Measurements from ENCODE around the gene RAB11FIP3. TPM values are rescaled to one million over a fixed set of nuclear protein-coding genes. Genes with fewer than 3 reads are reported as not detected.

Gene RAB11FIP3
- total and polyA plus RNA-seq, 2 of the 13 experiments (the other 11 are each of a cell fraction or from before 2014, with no cell fraction given): 34.3 to 57.6 TPM

DNA sequence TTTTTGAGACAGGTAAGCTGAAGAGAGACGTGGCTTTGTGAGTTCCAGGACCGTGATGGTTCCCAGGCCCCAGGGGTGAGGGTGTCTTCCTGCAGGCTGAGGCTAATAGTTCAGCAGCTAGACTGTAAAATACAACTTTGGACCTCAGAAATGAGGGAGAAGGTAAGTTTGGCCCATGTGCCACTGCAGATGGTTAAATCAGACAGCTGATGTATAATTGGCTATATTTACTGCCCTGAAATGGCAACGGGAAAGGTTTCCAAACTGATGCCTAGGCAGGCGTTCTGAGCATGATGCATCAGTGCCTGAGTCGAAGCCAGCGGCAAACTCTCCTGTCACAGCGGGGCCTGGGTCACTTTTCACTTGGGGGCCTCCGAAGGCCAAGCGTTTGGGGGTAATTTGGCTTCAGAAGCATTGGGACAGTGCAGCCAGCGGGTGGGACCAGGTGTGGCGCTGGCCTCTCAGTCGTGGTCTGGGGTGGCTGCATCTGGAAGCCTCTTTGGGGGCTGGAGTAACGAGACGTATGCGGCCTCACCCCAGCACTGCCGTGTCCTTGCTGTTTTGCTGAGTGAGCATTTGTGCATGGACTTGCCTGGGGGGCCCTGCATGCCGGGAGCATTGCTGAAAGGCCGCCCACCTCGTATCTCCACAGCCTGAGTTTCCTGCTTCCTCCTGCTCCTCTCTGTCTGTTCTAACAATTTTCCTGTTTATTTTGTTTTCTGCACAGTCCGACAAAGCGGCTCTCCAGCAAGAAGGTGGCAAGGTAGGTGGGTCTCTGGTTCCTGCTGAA is 70.8 kb downstream of the RAB11FIP3 start:
- BruUV-seq (replicated peaks): no TSS peak
- ATAC-seq: no peak
- in situ Hi-C loops (cut with HindIII; ENCODE audit: extremely low pct_ligation_motif_present, low pct_unique_long_range_greater_than_20kb): loop anchor here (5.0 kb wide), 1 partner anchor 99 kb away; the partner anchor contains the start of gene NME4
- DNase-seq (ENCODE audit: low spot score): no peak
- no peak for FAIRE-seq
- H3K4me1 ChIP-seq (ENCODE audit: insufficient read depth, low read length): peaks cover 26% of the 10 kb centered on the region
- no peaks in the 10 kb centered on the region for H4K20me1 ChIP-seq (ENCODE audit: insufficient read depth, low read length)
- WGBS (ENCODE audit: low lambda C conversion rate): over 99% methylated on average over 9 of the region's 21 CpGs
- no peak overlapping the region for H3K4me3 ChIP-seq (replicated peaks in 1 of 3; ENCODE audit: insufficient read depth in 1 of 3, low read depth in 2 of 3, low read length in 3 of 3)
- ChIA-PET CTCF (ENCODE audit: low intra/inter-chr PET ratio, low total read pairs) (interaction anchor here (1.5 kb wide), 1 partner anchor 105 kb away, joined by 11 read pairs; no protein-coding TSS in a partner anchor), POLR2A (no interaction called here)
- no peak overlapping the region for H3K9ac ChIP-seq (ENCODE audit: insufficient read depth, low read depth, low read length)
- H3K36me3 ChIP-seq (replicated peaks in 1 of 2; ENCODE audit: control insufficient read depth in 1 of 2, insufficient read depth in 2 of 2, low read length in 2 of 2): peaks cover 20 to 49% of the 10 kb centered on the region in 2 experiments
- no peaks in the 10 kb centered on the region for H3K9me3 ChIP-seq (ENCODE audit: low read length)
- no peak overlapping the region for H3K27ac ChIP-seq (ENCODE audit: extremely low read length, insufficient read depth, low read length)
- H3K4me2 ChIP-seq (ENCODE audit: low read depth, low read length): no peak overlapping the region
- no peaks in the 10 kb centered on the region for H3K79me2 ChIP-seq (ENCODE audit: insufficient read depth, low read length)
- H3K27me3 ChIP-seq (ENCODE audit: control insufficient read depth in 1 of 2, insufficient read depth in 2 of 2, low read length in 2 of 2): no peaks in the 10 kb centered on the region
- no peak overlapping the region for H2AFZ ChIP-seq (ENCODE audit: low read length)
- intact Hi-C loops (cut with micrococcal nuclease; ENCODE audit: unreplicated experiment): loop anchor here (5.0 kb wide), 1 partner anchor 104 kb away; no protein-coding TSS in a partner anchor
- TF ChIP-seq, protein P1, sequence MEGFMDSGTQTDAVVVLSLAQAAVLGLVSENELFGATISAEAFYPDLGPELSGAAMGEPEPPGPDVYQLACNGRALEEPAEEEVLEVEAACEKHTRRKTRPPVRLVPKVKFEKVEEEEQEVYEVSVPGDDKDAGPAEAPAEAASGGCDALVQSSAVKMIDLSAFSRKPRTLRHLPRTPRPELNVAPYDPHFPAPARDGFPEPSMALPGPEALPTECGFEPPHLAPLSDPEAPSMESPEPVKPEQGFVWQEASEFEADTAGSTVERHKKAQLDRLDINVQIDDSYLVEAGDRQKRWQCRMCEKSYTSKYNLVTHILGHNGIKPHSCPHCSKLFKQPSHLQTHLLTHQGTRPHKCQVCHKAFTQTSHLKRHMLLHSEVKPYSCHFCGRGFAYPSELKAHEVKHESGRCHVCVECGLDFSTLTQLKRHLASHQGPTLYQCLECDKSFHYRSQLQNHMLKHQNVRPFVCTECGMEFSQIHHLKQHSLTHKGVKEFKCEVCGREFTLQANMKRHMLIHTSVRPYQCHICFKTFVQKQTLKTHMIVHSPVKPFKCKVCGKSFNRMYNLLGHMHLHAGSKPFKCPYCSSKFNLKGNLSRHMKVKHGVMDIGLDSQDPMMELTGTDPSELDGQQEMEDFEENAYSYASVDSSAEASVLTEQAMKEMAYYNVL (CRISPR knock-in tag; IDR thresholded peaks at IDR 0.05; ENCODE audit: borderline replicate concordance): no peak
- TF ChIP-seq HNRNPH1 (optimal IDR thresholded peaks at IDR 0.05; ENCODE audit: low read depth, low read length) (no peak), AGO2 (optimal IDR thresholded peaks at IDR 0.05; ENCODE audit: low read depth, low read length) (peak; percentile 54), SCMH1 (CRISPR knock-in tag; IDR thresholded peaks at IDR 0.05; ENCODE audit: borderline replicate concordance) (no peak), MYC (CRISPR knock-in tag; IDR thresholded peaks at IDR 0.05; ENCODE audit: borderline replicate concordance) (0 out of 2 replicates have a peak, but pooled peaks have one; percentile 9), TCF7L2 (IDR thresholded peaks at IDR 0.05; ENCODE audit: low read depth, low read length) (no peak), MAZ (IDR thresholded peaks at IDR 0.05; ENCODE audit: borderline replicate concordance, low read depth, low read length) (no peak), MAZ (CRISPR knock-in tag; IDR thresholded peaks at IDR 0.05; ENCODE audit: low read depth) (no peak), ZNF30 (CRISPR knock-in tag; IDR thresholded peaks at IDR 0.05) (no peak), MAFF (IDR thresholded peaks at IDR 0.05; ENCODE audit: low read depth, low read length) (peak; percentile 76), RXRA (CRISPR knock-in tag; IDR thresholded peaks at IDR 0.05) (no peak), ERF (CRISPR knock-in tag; IDR thresholded peaks at IDR 0.05) (no peak), MAFK (conservative IDR thresholded peaks at IDR 0.05 in 1 of 2, IDR thresholded peaks at IDR 0.05 in 1 of 2; ENCODE audit: low read length in 2 of 2) (peak; percentile 84 to 89), SP4 (CRISPR knock-in tag; IDR thresholded peaks at IDR 0.05) (no peak)
- TF ChIP-seq, protein P2, sequence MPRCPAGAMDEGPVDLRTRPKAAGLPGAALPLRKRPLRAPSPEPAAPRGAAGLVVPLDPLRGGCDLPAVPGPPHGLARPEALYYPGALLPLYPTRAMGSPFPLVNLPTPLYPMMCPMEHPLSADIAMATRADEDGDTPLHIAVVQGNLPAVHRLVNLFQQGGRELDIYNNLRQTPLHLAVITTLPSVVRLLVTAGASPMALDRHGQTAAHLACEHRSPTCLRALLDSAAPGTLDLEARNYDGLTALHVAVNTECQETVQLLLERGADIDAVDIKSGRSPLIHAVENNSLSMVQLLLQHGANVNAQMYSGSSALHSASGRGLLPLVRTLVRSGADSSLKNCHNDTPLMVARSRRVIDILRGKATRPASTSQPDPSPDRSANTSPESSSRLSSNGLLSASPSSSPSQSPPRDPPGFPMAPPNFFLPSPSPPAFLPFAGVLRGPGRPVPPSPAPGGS (CRISPR knock-in tag; IDR thresholded peaks at IDR 0.05): no peak
- TF ChIP-seq, protein P3, sequence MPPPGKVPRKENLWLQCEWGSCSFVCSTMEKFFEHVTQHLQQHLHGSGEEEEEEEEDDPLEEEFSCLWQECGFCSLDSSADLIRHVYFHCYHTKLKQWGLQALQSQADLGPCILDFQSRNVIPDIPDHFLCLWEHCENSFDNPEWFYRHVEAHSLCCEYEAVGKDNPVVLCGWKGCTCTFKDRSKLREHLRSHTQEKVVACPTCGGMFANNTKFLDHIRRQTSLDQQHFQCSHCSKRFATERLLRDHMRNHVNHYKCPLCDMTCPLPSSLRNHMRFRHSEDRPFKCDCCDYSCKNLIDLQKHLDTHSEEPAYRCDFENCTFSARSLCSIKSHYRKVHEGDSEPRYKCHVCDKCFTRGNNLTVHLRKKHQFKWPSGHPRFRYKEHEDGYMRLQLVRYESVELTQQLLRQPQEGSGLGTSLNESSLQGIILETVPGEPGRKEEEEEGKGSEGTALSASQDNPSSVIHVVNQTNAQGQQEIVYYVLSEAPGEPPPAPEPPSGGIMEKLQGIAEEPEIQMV (CRISPR knock-in tag; IDR thresholded peaks at IDR 0.05; ENCODE audit: low read depth): no peak
